ENCODE measurements around the gene MRPS12.

The MRPS12 gene

DNA sequence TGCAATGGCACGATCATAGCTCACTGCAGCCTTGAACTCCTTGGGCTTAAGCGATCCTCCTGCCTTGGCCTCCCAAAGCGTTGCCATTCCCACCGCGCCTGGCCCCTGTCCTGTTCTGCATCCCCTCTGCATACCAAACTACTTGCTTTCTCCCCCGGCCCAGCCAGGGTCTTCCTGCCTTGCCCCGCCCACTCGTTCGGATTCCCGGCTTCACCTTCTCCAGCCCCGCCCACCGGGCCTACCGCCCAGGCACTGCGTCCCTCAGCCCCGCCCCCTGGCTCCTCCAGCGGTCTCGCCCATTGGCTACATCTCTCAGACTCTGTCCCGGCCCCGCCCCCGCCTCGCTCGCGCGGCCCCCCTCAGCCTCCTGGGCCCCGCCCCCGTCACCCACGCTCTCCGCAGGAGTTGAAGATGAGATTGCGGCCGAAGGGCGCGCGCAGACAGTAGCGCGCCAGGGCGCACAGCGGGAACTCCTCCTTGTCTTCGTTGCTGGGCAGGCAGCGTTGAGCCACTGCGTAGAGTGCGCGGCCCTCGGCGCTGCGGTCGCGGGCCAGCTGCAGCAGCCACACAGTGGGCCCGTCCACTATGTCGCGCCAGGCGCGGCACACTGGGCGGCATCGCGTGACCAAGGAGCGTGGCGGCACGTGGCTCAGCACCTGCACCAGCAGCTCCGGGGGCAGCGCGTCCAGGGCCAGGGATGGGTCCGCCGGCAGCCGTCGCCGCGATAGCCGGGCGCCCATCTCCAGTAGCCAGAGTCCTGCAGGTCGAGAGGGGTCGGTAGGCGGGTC lies 19.0 kb downstream of the MRPS12 start:
- CTCF ChIA-PET, result interaction anchor here (1.4 kb wide), 1 partner anchor 536 kb away, joined by 3 read pairs; no protein-coding TSS in a partner anchor
- TF ChIP-seq, protein P1, sequence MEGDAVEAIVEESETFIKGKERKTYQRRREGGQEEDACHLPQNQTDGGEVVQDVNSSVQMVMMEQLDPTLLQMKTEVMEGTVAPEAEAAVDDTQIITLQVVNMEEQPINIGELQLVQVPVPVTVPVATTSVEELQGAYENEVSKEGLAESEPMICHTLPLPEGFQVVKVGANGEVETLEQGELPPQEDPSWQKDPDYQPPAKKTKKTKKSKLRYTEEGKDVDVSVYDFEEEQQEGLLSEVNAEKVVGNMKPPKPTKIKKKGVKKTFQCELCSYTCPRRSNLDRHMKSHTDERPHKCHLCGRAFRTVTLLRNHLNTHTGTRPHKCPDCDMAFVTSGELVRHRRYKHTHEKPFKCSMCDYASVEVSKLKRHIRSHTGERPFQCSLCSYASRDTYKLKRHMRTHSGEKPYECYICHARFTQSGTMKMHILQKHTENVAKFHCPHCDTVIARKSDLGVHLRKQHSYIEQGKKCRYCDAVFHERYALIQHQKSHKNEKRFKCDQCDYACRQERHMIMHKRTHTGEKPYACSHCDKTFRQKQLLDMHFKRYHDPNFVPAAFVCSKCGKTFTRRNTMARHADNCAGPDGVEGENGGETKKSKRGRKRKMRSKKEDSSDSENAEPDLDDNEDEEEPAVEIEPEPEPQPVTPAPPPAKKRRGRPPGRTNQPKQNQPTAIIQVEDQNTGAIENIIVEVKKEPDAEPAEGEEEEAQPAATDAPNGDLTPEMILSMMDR (IDR thresholded peaks at IDR 0.05; ENCODE audit: control extremely low read depth, extremely low read depth, low read depth, missing control alignments), result no peak
- peak; percentile 90 for DNase-seq (ENCODE audit: extremely low spot score)
- POLR2A ChIA-PET, result interaction anchor here (0.7 kb wide), 1 partner anchor 322 kb away, joined by 3 read pairs; no protein-coding TSS in a partner anchor

DNA sequence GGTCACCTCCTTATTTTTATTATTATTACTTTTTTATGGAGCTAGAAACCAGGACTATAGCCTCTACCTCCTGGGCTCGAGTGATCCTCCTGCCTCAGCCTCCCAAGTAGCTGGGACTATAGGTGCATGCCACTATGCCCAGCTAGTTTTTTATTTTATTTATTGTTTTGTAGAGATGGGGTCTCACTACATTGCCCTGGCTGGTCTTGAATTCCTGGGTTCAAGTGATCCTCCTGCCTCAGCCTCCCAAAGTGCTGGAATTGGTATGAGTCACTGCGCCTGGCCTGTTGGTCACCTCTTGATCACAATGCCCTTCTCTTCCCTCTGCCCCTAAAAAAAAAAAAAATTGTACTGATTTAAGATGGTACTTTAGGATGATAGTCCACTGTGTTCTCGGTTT lies 20.4 kb downstream of the MRPS12 start:
- no peak for DNase-seq (ENCODE audit: extremely low spot score)
- TF ChIP-seq, protein P1 (IDR thresholded peaks at IDR 0.05; ENCODE audit: control extremely low read depth, extremely low read depth, low read depth, missing control alignments), result no peak
- ChIA-PET POLR2A (no interaction called here), CTCF (interaction anchor here (1.1 to 3.2 kb wide), 6 partner anchors 10 to 548 kb away, joined by 4 to 29 read pairs (median 13); partner anchors contain the start of genes FAM98C, MRPS12 and SARS2)

DNA sequence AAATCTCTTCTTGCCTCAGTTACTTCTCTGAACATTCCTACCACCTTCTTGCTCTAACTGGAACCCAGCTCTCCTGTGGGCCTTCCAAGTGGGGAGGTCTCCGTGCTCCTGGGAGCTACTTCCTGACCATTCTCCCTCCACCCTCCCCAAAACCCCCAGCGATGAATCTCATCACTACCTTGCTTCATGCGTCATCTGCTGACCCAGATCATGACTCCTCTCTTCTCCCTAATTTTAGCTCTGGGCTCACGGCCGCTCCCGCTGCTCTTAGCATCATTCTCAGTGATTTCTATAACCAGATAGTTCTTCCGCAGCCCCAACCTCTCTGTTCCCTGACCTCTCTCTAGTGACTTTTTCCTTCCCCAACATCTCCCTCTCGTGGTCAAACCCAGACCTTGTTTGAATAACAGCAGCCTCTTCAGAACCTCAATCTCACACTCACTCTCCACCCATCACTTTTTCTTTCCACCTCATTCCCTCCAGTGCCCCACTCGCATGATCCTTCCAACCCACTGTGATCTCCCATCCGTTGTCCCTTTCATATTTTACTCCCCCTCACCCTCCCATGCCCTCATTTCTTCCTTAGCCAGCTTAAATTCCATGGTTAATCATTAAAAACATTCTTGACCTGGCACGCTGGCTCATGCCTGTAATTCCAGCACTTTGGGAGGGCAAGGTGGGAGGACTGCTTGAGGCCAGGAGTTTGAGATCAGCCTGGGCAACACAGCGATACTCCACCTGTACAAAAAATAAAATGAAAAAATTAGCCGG lies 21.8 kb downstream of the MRPS12 start:
- ChIA-PET CTCF (interaction anchor here (0.6 to 3.2 kb wide), 23 partner anchors 9 to 709 kb away, joined by 3 to 29 read pairs (median 4); partner anchors contain the start of genes EIF3K, FAM98C, MRPS12 and SARS2), POLR2A (no interaction called here)
- peak; percentile 72 for DNase-seq (ENCODE audit: extremely low spot score)
- TF ChIP-seq, protein P1 (IDR thresholded peaks at IDR 0.05; ENCODE audit: control extremely low read depth, extremely low read depth, low read depth, missing control alignments), result peak; percentile 70

DNA sequence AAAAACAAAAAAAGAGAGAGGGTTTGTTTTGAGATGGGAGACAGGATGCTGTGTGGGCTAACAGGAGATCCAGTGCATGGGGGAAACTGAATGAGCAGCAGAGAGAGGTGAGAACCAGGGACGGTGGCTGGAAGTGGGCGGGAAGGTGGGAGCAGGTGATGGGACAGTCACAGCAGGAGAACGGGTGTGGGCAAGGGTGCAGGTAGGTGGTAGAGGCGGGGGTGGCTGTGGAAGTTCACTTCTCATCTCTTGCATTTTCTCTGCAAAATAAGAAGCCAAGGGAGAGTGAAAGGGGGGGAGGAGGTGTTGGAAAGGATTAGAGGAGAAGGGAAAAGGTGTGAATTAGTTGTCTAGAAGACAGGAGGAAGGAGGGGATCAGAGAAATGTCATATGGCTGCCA lies 22.9 kb downstream of the MRPS12 start:
- CTCF ChIA-PET, result interaction anchor here (0.6 to 3.2 kb wide), 10 partner anchors 8 to 444 kb away, joined by 3 to 29 read pairs (median 4); partner anchors contain the start of genes MRPS12 and SARS2
- TF ChIP-seq, protein P1 (IDR thresholded peaks at IDR 0.05; ENCODE audit: control extremely low read depth, extremely low read depth, low read depth, missing control alignments), result no peak
- POLR2A ChIA-PET, result no interaction called here
- DNase-seq (ENCODE audit: extremely low spot score), result no peak

DNA sequence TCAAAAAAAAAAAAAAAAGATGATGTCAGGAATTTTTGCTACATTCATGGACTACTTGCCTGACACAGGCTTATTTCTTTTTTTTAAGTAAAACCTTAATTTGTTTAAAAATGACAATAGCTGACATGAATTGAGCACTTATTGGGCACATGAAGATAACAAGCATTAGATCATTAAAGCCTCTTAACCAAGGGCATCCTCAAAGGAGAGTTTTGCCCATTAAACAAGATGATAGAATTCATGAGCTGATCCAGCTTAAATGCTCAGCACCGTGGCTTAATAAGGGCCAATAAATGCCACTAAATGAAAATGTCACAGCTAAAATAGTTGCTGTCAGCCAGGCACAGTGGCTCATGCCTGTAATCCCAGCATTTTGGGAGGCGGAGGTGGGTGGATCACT lies 25.5 kb downstream of the MRPS12 start:
- ChIA-PET CTCF (no interaction called here), POLR2A (no interaction called here)
- TF ChIP-seq, protein P1 (IDR thresholded peaks at IDR 0.05; ENCODE audit: control extremely low read depth, extremely low read depth, low read depth, missing control alignments), result no peak
- DNase-seq (ENCODE audit: extremely low spot score), result no peak

DNA sequence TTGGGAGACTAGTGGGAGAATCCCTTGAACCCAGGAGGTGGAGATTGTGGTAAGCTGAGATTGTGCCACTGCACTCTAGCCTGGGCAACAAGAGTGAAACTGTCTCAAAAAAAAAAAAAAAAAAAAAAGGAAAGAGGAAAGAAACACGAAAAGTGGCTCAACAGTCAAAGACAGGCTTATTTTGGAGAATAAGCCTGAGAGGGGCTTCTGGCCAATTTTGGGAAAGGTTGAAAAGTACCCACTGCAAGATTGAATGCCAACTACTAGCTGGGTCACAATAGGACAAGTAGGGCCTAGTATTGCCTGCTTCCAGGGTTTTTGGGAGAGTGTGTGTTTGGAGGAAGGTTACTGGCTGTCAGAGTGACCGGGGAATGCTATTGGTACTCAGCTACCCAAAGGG lies 27.6 kb downstream of the MRPS12 start:
- CTCF ChIA-PET, result interaction anchor here (0.9 to 2.0 kb wide), 3 partner anchors 14 to 80 kb away, joined by 3 to 5 read pairs (median 5); partner anchors contain the start of genes MRPS12 and SARS2
- TF ChIP-seq, protein P1 (IDR thresholded peaks at IDR 0.05; ENCODE audit: control extremely low read depth, extremely low read depth, low read depth, missing control alignments), result no peak
- no peak for DNase-seq (ENCODE audit: extremely low spot score)
- POLR2A ChIA-PET, result no interaction called here

Measured in GM10248 (cell line).